GM13976 (cell line): ENCODE data around the gene OSBPL6.

ENCODE experiments used
- DNase-seq: peaks from one replicate; pipeline ENCODE4 v3.0.0; 2012; ENCODE audit warnings: low spot score
- in situ Hi-C: fragments of 300-500 bp; cut with MboI; formaldehyde crosslinking; loops from one replicate; pipeline ENCODE4 v1.12.0; 2022; ENCODE audit warnings: low sequenced_read_pairs, mixed read lengths, inconsistent platforms; ENCODE audit not compliant: unreplicated experiment
- TF ChIP-seq, protein P1 (sequence below): IDR thresholded peaks from 2 replicates; pipeline ENCODE4 v1.5.1; 2012; ENCODE audit warnings: borderline replicate concordance, mild to moderate bottlenecking; ENCODE audit not compliant: insufficient read depth; ENCODE audit errors: extremely low read depth, missing control alignments, control extremely low read depth

The OSBPL6 gene

GRCh38 chr2:178238750-178239149, 44.4 kb downstream of the OSBPL6 start:
- in situ Hi-C loops, result no loop called here
- TF ChIP-seq, protein P1, sequence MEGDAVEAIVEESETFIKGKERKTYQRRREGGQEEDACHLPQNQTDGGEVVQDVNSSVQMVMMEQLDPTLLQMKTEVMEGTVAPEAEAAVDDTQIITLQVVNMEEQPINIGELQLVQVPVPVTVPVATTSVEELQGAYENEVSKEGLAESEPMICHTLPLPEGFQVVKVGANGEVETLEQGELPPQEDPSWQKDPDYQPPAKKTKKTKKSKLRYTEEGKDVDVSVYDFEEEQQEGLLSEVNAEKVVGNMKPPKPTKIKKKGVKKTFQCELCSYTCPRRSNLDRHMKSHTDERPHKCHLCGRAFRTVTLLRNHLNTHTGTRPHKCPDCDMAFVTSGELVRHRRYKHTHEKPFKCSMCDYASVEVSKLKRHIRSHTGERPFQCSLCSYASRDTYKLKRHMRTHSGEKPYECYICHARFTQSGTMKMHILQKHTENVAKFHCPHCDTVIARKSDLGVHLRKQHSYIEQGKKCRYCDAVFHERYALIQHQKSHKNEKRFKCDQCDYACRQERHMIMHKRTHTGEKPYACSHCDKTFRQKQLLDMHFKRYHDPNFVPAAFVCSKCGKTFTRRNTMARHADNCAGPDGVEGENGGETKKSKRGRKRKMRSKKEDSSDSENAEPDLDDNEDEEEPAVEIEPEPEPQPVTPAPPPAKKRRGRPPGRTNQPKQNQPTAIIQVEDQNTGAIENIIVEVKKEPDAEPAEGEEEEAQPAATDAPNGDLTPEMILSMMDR, result no peak
- DNase-seq, result no peak

GRCh38 chr2:178241844-178242551, 47.7 kb downstream of the OSBPL6 start:
- no peak for DNase-seq
- TF ChIP-seq, protein P1, result no peak
- in situ Hi-C loops, result no loop called here

DNA sequence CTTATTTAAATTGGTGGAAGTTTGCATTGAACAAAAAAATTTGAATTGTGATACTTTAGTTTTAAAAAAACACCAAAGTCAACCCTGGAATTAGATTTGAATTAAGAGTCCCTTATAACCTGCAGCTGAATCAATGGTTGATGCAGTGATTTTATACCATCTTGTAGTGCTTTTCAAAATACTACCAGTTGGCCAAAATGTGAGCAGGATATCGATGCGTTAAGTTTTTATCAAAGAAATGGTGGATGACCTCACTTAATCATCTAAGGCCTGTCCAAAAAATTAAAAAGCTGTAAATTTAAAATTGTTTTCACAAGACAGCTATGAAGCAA, 48.2 kb downstream of the OSBPL6 start:
- TF ChIP-seq, protein P1, result no peak
- in situ Hi-C loops, result no loop called here
- DNase-seq, result no peak

GRCh38 chr2:178243961-178244360, 49.6 kb downstream of the OSBPL6 start:
- in situ Hi-C loops, result no loop called here
- TF ChIP-seq, protein P1, result no peak
- no peak for DNase-seq

- in situ Hi-C loops, result no loop called here
- TF ChIP-seq, protein P1, result no peak
- no peak for DNase-seq
These were observed 50.5 kb downstream of the OSBPL6 start for GRCh38 chr2:178244777-178245176.

DNA sequence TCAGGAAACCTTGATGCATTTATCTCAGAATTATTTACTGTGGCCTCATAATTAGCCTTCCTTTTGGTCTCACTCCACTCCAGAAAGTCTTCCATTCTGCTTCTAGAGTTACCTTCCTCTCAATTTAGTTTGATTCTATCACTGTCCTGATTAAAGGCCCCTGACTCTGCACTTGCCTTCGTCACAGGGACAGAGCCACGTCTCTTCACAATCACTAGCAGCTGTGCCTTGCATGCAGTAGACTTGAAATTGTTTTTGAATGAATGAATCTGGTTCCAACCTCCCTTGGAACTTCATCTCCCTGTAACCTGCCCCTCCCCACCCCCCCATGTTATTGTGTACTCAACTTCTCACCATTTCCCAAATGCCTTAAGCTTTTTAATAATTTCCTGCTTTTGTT, 52.4 kb downstream of the OSBPL6 start:
- in situ Hi-C loops, result no loop called here
- no peak for DNase-seq
- TF ChIP-seq, protein P1, result no peak

DNA sequence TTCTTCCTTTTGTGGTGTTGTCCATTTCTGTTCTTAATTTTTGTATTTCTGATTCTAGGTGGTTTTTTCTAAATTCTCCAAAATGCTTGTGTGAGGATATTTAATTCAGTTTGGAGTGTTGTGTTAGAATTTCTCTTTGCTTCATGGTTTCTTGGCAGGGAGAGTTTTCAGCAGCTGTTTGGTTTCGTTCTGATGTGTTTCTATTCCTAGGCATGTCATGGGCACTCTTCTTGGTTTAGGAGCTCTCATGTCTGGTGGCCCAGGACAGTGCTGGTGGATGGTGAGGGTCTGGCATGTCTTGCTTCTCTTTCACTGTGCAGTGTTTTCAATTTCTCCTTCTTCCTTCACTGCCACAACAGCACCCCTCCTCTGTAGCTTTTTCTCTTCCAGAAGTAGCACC, 52.9 kb downstream of the OSBPL6 start:
- TF ChIP-seq, protein P1, result no peak
- no peak for DNase-seq
- in situ Hi-C loops, result no loop called here
